Panc1 (cell line): ENCODE results near the gene PSD4. TPM values are rescaled to one million over a fixed set of nuclear protein-coding genes. Genes with fewer than 3 reads are reported as not detected.

Experiments used
- ATAC-seq: fragments of 200-7000 bp; cut with Tn5 transposase; 2 replicates; pipeline ENCODE4 v1.9.1; 2020; ENCODE audit warnings: mild to moderate bottlenecking, moderate library complexity
- BruUV-seq: library from RNA; stranded (reverse); fragments of 400-500 nt; replicated peaks from 2 replicates; lab custom pipeline; 2021; lab: Mats Ljungman, UMichigan
- CTCF ChIA-PET: fragments of 300-600 bp; sonication (Branson Sonifier 250); formaldehyde crosslinking; loops from one replicate; lab custom pipeline; 2022; ENCODE audit warnings: antibody characterized with exemption; lab: Charles Lee
- POLR2A ChIA-PET: fragments of 300-600 bp; sonication (Branson Sonifier 250); formaldehyde crosslinking; loops from one replicate; lab custom pipeline; 2022; ENCODE audit warnings: antibody characterized with exemption; lab: Charles Lee
- DNase-seq: peaks from one replicate; pipeline ENCODE4 v3.0.0-alpha.2; 2010; ENCODE audit warnings: low read depth, low spot score
- H3K27ac ChIP-seq: 2 replicates; pipeline ENCODE4 v1.5.1; 2011; ENCODE audit warnings: mild to moderate bottlenecking, low read length, inconsistent platforms
- H3K27me3 ChIP-seq: fragments of 200-500 bp; sonication (Bioruptor generic); 2 replicates; pipeline ENCODE4 v1.6.0; 2014; ENCODE audit warnings: low read length, inconsistent platforms; ENCODE audit not compliant: control insufficient read depth, insufficient read depth
- H3K36me3 ChIP-seq: fragments of 200-500 bp; sonication (Bioruptor generic); 2 replicates; pipeline ENCODE4 v1.5.1; 2014; ENCODE audit warnings: inconsistent platforms, mild to moderate bottlenecking, low read length, moderate library complexity; ENCODE audit not compliant: control insufficient read depth, insufficient read depth
- H3K4me1 ChIP-seq: 2 replicates; pipeline ENCODE4 v1.5.1; 2011; ENCODE audit warnings: inconsistent platforms, mild to moderate bottlenecking, low read length, moderate library complexity; ENCODE audit not compliant: control insufficient read depth, insufficient read depth
- H3K4me3 ChIP-seq, 2 experiments: 2 replicates each; pipeline ENCODE4 v1.5.1; 2011 to 2012; ENCODE audit warnings: low read depth in 2 of 2, low read length in 2 of 2, mild to moderate bottlenecking in 2 of 2, inconsistent platforms in 1 of 2, moderate library complexity in 1 of 2
- H3K9me3 ChIP-seq: fragments of 200-500 bp; sonication (Bioruptor generic); 2 replicates; pipeline ENCODE4 v1.5.1; 2014; ENCODE audit warnings: low read depth, mild to moderate bottlenecking, inconsistent platforms, low read length, moderate library complexity; ENCODE audit not compliant: control insufficient read depth, insufficient read depth
- CTCF ChIP-seq: fragments of 450-650 bp; IDR thresholded peaks from 2 replicates; pipeline ENCODE4 v1.5.1; 2017; ENCODE audit warnings: mild to moderate bottlenecking
- POLR2AphosphoS5 ChIP-seq: IDR thresholded peaks from 2 replicates; pipeline ENCODE4 v1.6.1; 2012; ENCODE audit warnings: mild to moderate bottlenecking, low read depth, low read length, moderate library complexity
- REST ChIP-seq, 2 experiments: IDR thresholded peaks; 2 replicates each; pipeline ENCODE4 v1.6.1; 2011 to 2012; ENCODE audit warnings: low read depth in 2 of 2, control low read depth in 1 of 2, low read length in 1 of 2, mild to moderate bottlenecking in 1 of 2, moderate library complexity in 1 of 2; ENCODE audit not compliant: insufficient read depth in 1 of 2
- SIN3A ChIP-seq: IDR thresholded peaks from 2 replicates; pipeline ENCODE4 v1.6.1; 2012; ENCODE audit warnings: low read depth, mild to moderate bottlenecking, low read length, moderate library complexity, borderline replicate concordance; ENCODE audit not compliant: insufficient read depth
- TCF7L2 ChIP-seq: IDR thresholded peaks from 2 replicates; pipeline ENCODE4 v1.6.1; 2011; ENCODE audit warnings: mild to moderate bottlenecking, low read depth, low read length, inconsistent platforms
- in situ Hi-C: cut with HindIII; loops from 2 replicates; pipeline ENCODE4 v1.10.0; 2016; ENCODE audit warnings: low sequenced_read_pairs, low pct_unique_long_range_greater_than_20kb
- intact Hi-C: fragments of 100-400 bp; cut with micrococcal nuclease; formaldehyde crosslinking; loops from one replicate; pipeline ENCODE4 v1.10.0; 2022; ENCODE audit not compliant: unreplicated experiment
- total RNA-seq: library from RNA; stranded (reverse); gene quantifications from one replicate; pipeline ENCODE4 v1.2.1, GENCODE V29; 2021; ENCODE audit not compliant: unreplicated experiment

PSD4 gene
- total RNA-seq, 1 experiment from 2014 or later, result 3.6 TPM

GRCh38 chr2:113213061-113213930 is 39.5 kb downstream of the PSD4 start:
- no peaks in the 10 kb centered on the region for H3K27me3 ChIP-seq
- ATAC-seq (no peak), DNase-seq (no peak)
- no peaks in the 10 kb centered on the region for H3K36me3 ChIP-seq
- no peaks in the 10 kb centered on the region; the same call in 1 of the 2 replicates for H3K4me1 ChIP-seq
- no peaks in the 10 kb centered on the region for H3K9me3 ChIP-seq
- ChIA-PET POLR2A (no interaction called here), CTCF (no interaction called here)
- H3K4me3 ChIP-seq, result no peak overlapping the region
- H3K27ac ChIP-seq, result no peak overlapping the region
- intact Hi-C loops, result no loop called here
- no TSS peak for BruUV-seq
- TF ChIP-seq POLR2AphosphoS5 (no peak), REST (IDR thresholded peaks at IDR 0.05; ENCODE audit: insufficient read depth in 1 of 2, low read depth in 2 of 2, low read length in 1 of 2) (no peak), CTCF (no peak), SIN3A (no peak), TCF7L2 (no peak)
- in situ Hi-C loops, result no loop called here

GRCh38 chr2:113214141-113214540 is 40.4 kb downstream of the PSD4 start:
- in situ Hi-C loops, result no loop called here
- Histone ChIP-seq H3K27me3 (no peaks in the 10 kb centered on the region), H3K36me3 (no peaks in the 10 kb centered on the region), H3K27ac (no peak overlapping the region), H3K4me3 (no peak overlapping the region), H3K9me3 (no peaks in the 10 kb centered on the region), H3K4me1 (no peaks in the 10 kb centered on the region; the same call in 1 of the 2 replicates)
- intact Hi-C loops, result no loop called here
- ATAC-seq (no peak), DNase-seq (no peak)
- BruUV-seq, result no TSS peak
- ChIA-PET CTCF (no interaction called here), POLR2A (no interaction called here)
- TF ChIP-seq REST (IDR thresholded peaks at IDR 0.05; ENCODE audit: insufficient read depth in 1 of 2, low read depth in 2 of 2, low read length in 1 of 2) (no peak), TCF7L2 (no peak), CTCF (no peak), POLR2AphosphoS5 (no peak), SIN3A (no peak)
